B cell (primary cell): ENCODE data around the gene KRT72. TPM values are rescaled to one million over a fixed set of nuclear protein-coding genes. Genes with fewer than 3 reads are reported as not detected.

Experiments used
- ATAC-seq: fragments of 200-7000 bp; cut with Tn5 transposase; one replicate; pipeline ENCODE4 v1.10.0; 2021; ENCODE audit warnings: low read depth, mild to moderate bottlenecking, moderate number of reproducible peaks, moderate library complexity
- CTCF ChIA-PET: fragments of 350-600 bp; sonication (Branson Sonifier 250); formaldehyde crosslinking; loops from one replicate; lab custom pipeline; 2021; ENCODE audit warnings: antibody characterized with exemption, inconsistent platforms; lab: Charles Lee
- POLR2A ChIA-PET: fragments of 350-600 bp; sonication (Branson Sonifier 250); formaldehyde crosslinking; loops from one replicate; lab custom pipeline; 2021; ENCODE audit warnings: antibody characterized with exemption; lab: Charles Lee
- DNase-seq: peaks from one replicate; pipeline ENCODE4 v3.0.0; 2013
- H2AFZ ChIP-seq: 2 replicates; pipeline ENCODE4 v1.6.1; 2012; ENCODE audit warnings: mild to moderate bottlenecking, low read depth, low read length; ENCODE audit not compliant: insufficient read depth, poor library complexity, severe bottlenecking
- H3K27ac ChIP-seq, 2 donors: 1 replicate in 1 of 2; 2 replicates in 1 of 2; pipeline ENCODE4 v1.5.1; 2012 to 2013; ENCODE audit warnings: low read length in 2 of 2, mild to moderate bottlenecking in 2 of 2, moderate library complexity in 1 of 2
- H3K27me3 ChIP-seq, 4 experiments: fragments of 200-600 bp in 1 of 4; sonication (generic) in 1 of 4; replicated peaks in 1 of 4; 1 replicate in 2 of 4; 2 replicates in 2 of 4; pipeline versions ENCODE4 v1.6.1 to v1.7.0; 2013 to 2016; ENCODE audit warnings: low read length in 3 of 4, mild to moderate bottlenecking in 2 of 4, mixed read lengths in 1 of 4, moderate library complexity in 1 of 4; ENCODE audit not compliant: insufficient read depth in 4 of 4, control insufficient read depth in 3 of 4; ENCODE audit errors: control extremely low read depth in 1 of 4
- H3K36me3 ChIP-seq, 2 experiments: replicated peaks in 1 of 2; 1 replicate in 1 of 2; 2 replicates in 1 of 2; pipeline versions ENCODE4 v1.6.1 to v1.7.1; 2013; ENCODE audit warnings: low read length in 1 of 2; ENCODE audit not compliant: insufficient read depth in 2 of 2, control insufficient read depth in 1 of 2; ENCODE audit errors: control extremely low read depth in 1 of 2, extremely low read depth in 1 of 2
- H3K4me1 ChIP-seq, 2 donors: fragments of 200-600 bp in 1 of 2; sonication (generic) in 1 of 2; 1 replicate in 1 of 2; 2 replicates in 1 of 2; pipeline versions ENCODE4 v1.5.1 to v1.6.1; 2013 to 2017; ENCODE audit warnings: low read length in 2 of 2; ENCODE audit not compliant: control insufficient read depth in 2 of 2, insufficient read depth in 2 of 2
- H3K4me2 ChIP-seq: replicated peaks from 2 replicates; pipeline ENCODE3; 2012; ENCODE audit warnings: mild to moderate bottlenecking, low read depth, low read length; ENCODE audit not compliant: poor library complexity, severe bottlenecking
- H3K4me3 ChIP-seq, 5 experiments: fragments of 200-600 bp in 1 of 5; sonication (generic) in 1 of 5; 1 replicate in 3 of 5; 2 replicates in 2 of 5; pipeline versions ENCODE4 v1.5.1 to v1.7.0; 2011 to 2016; ENCODE audit warnings: low read length in 4 of 5, mild to moderate bottlenecking in 4 of 5, low read depth in 2 of 5, control low read depth in 1 of 5, moderate library complexity in 1 of 5; ENCODE audit not compliant: insufficient read depth in 1 of 5; ENCODE audit errors: control extremely low read depth in 1 of 5, extremely low read depth in 1 of 5
- H3K79me2 ChIP-seq: fragments of 200-600 bp; sonication (generic); one replicate; pipeline ENCODE4 v1.6.0; 2016; ENCODE audit warnings: low read length; ENCODE audit not compliant: control insufficient read depth, insufficient read depth
- H3K9ac ChIP-seq: fragments of 200-600 bp; sonication (generic); 2 replicates; pipeline ENCODE4 v1.6.1; 2017; ENCODE audit warnings: mild to moderate bottlenecking, low read length, moderate library complexity
- H3K9me3 ChIP-seq, 3 donors: one replicate each; pipeline versions ENCODE4 v1.6.1 to v1.7.1; 2013; ENCODE audit warnings: low read length in 2 of 3; ENCODE audit not compliant: control insufficient read depth in 2 of 3, insufficient read depth in 1 of 3; ENCODE audit errors: control extremely low read depth in 1 of 3
- H4K20me1 ChIP-seq: 2 replicates; pipeline ENCODE4 v1.6.0; 2012; ENCODE audit warnings: mild to moderate bottlenecking, low read length; ENCODE audit not compliant: insufficient read depth, control insufficient read depth, poor library complexity, severe bottlenecking
- H3K27ac Mint-ChIP-seq: one replicate; pipeline ENCODE4 v1.8.0; 2021; ENCODE audit warnings: mixed read lengths
- H3K27me3 Mint-ChIP-seq: one replicate; pipeline ENCODE4 v1.8.0; 2021; ENCODE audit warnings: mixed read lengths
- H3K4me1 Mint-ChIP-seq: one replicate; pipeline ENCODE4 v1.8.0; 2021; ENCODE audit warnings: mixed read lengths
- H3K4me3 Mint-ChIP-seq: one replicate; pipeline ENCODE4 v1.8.0; 2021; ENCODE audit warnings: mixed read lengths
- H3K9me3 Mint-ChIP-seq: one replicate; pipeline ENCODE4 v1.8.0; 2022; ENCODE audit warnings: mixed read lengths; ENCODE audit not compliant: insufficient read depth
- EZH2 ChIP-seq: IDR thresholded peaks from 2 replicates; pipeline ENCODE4 v1.6.1; 2012; ENCODE audit warnings: borderline replicate concordance, low read depth, mild to moderate bottlenecking, moderate library complexity, low read length; ENCODE audit not compliant: insufficient read depth, poor library complexity, severe bottlenecking
- WGBS: methylation state at CpG from one replicate; pipeline ENCODE4 v1.1.5; 2013; ENCODE audit warnings: missing lambda C conversion rate; ENCODE audit not compliant: insufficient coverage; 5-methylcytosine and 5-hydroxymethylcytosine counted together
- intact Hi-C: fragments of 100-400 bp; cut with micrococcal nuclease; formaldehyde crosslinking; loops from one replicate; pipeline ENCODE4 v1.10.0; 2022
- polyA plus RNA-seq: library from polyadenylated mRNA; depleted of rRNA; stranded (reverse); fragments of >200 nt; gene quantifications from 2 replicates; pipeline ENCODE4 v1.2.3, GENCODE V29; 2012
- total RNA-seq, 2 donors: library from RNA; stranded (reverse); fragments of 120-200 nt in 1 of 2; gene quantifications; 1 replicate in 1 of 2; 2 replicates in 1 of 2; pipeline versions ENCODE4 v1.2.3 to v1.2.4, GENCODE V29; 2013 to 2022
- TF ChIP-seq, protein P1 (sequence below): fragments of 200-600 bp; IDR thresholded peaks from one replicate; pipeline ENCODE4 v1.8.0; 2022; ENCODE audit warnings: antibody characterized with exemption, mild to moderate bottlenecking

KRT72 gene
- total and polyA plus RNA-seq, 2 donors (not counting 1 experiment from before 2014, with no cell fraction given), result 0.04 TPM; not detected in 1

DNA sequence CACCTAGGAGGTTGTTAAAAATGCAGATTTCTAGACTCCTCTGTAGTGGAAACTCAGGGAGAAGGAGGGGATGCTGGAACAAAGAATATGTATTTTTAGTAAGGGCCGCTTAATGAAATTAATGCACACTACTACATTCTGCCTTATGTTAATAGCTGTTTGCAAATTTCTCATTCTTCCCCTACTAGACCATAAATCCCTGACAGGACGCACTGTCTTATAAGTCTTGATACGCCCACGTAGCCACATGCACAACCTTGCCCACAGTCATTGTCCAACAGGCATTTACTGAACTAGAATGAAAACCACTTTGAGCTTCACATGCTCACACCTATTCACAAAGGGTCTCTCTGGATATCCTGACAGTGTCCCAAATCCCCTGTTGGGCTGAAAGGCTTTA, 40.2 kb upstream of the KRT72 start:
- CTCF ChIA-PET, result no interaction called here

DNA sequence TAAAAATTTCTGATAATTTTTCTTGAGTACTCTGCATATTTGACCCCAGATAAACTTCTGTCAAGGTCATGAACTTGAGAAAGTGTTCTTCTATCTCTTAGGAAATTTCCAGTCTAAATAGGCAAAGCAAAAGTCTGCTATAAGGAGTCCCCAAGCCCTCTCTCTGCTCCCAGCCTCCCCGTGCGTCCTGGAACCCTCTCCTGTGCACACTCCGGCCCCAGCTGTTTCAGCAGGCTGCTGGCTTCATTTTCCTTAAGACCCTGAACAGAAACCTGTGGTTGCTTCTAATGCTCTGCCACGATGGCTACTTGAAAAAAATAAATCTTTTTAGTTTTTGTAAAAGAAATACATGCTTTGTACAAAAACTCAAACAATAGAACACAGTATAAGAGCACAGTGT, 36.0 kb upstream of the KRT72 start:
- WGBS, result 95% methylated on average over 3 of the region's 4 CpGs
- Histone ChIP-seq H3K4me3 (no peak overlapping the region), H4K20me1 (no peaks in the 10 kb centered on the region), H3K36me3 (no peaks in the 10 kb centered on the region), H3K4me1 (no peaks in the 10 kb centered on the region), H3K27ac (no peak overlapping the region), H3K9ac (no peak overlapping the region), H2AFZ (no peak overlapping the region), H3K79me2 (no peaks in the 10 kb centered on the region), H3K27me3 (peaks cover 0 to 9% (median 1%) of the 10 kb centered on the region in 4 experiments), H3K9me3 (no peaks in the 10 kb centered on the region), H3K4me2 (no peak overlapping the region)
- CTCF ChIA-PET, result no interaction called here
- Mint-ChIP-seq H3K4me3 (no peak overlapping the region), H3K27me3 (peaks cover 18% of the 10 kb centered on the region), H3K27ac (no peak overlapping the region), H3K9me3 (peaks cover 2% of the 10 kb centered on the region), H3K4me1 (no peaks in the 10 kb centered on the region)
- intact Hi-C loops, result no loop called here
- TF ChIP-seq, protein P1, sequence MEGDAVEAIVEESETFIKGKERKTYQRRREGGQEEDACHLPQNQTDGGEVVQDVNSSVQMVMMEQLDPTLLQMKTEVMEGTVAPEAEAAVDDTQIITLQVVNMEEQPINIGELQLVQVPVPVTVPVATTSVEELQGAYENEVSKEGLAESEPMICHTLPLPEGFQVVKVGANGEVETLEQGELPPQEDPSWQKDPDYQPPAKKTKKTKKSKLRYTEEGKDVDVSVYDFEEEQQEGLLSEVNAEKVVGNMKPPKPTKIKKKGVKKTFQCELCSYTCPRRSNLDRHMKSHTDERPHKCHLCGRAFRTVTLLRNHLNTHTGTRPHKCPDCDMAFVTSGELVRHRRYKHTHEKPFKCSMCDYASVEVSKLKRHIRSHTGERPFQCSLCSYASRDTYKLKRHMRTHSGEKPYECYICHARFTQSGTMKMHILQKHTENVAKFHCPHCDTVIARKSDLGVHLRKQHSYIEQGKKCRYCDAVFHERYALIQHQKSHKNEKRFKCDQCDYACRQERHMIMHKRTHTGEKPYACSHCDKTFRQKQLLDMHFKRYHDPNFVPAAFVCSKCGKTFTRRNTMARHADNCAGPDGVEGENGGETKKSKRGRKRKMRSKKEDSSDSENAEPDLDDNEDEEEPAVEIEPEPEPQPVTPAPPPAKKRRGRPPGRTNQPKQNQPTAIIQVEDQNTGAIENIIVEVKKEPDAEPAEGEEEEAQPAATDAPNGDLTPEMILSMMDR, result no peak
- no peak for ATAC-seq
- no peak for DNase-seq
- POLR2A ChIA-PET, result no interaction called here

More for the DNA sequence above, 40.2 kb upstream of the KRT72 start:
- no peak overlapping the region for H3K27ac Mint-ChIP-seq
- peaks cover 0 to 4% (median 0%) of the 10 kb centered on the region in 4 experiments for H3K27me3 ChIP-seq
- H4K20me1 ChIP-seq, result no peaks in the 10 kb centered on the region
- H3K4me3 Mint-ChIP-seq, result no peak overlapping the region
- TF ChIP-seq EZH2, result no peak
- TF ChIP-seq, protein P1, result no peak
- H3K9me3 Mint-ChIP-seq, result peaks cover 2% of the 10 kb centered on the region
- H3K27me3 Mint-ChIP-seq, result peaks cover 21% of the 10 kb centered on the region
- WGBS, result 96% methylated on average over 3 of the region's 4 CpGs
- H3K36me3 ChIP-seq, result no peaks in the 10 kb centered on the region
- no peak overlapping the region for H3K9ac ChIP-seq
- no peaks in the 10 kb centered on the region for H3K4me1 ChIP-seq
- H3K4me2 ChIP-seq, result no peak overlapping the region
- H3K4me1 Mint-ChIP-seq, result no peaks in the 10 kb centered on the region
- no peaks in the 10 kb centered on the region for H3K9me3 ChIP-seq
- DNase-seq (no peak), ATAC-seq (no peak)
- H3K4me3 ChIP-seq, result no peak overlapping the region
- intact Hi-C loops, result no loop called here
- no peak overlapping the region for H2AFZ ChIP-seq
- no peaks in the 10 kb centered on the region for H3K79me2 ChIP-seq
- H3K27ac ChIP-seq, result no peak overlapping the region
- POLR2A ChIA-PET, result no interaction called here
